SK-N-SH treated with all-trans-retinoic acid at 6 μM for 48 hours (cell line): ENCODE results near the gene NQO2.

Experiments used
- ATAC-seq: fragments of 200-7000 bp; cut with Tn5 transposase; 3 replicates; pipeline ENCODE4 v1.9.1; 2020; ENCODE audit warnings: mild to moderate bottlenecking, moderate library complexity
- ARNTL ChIP-seq: fragments of 450-650 bp; formaldehyde crosslinking; IDR thresholded peaks from 2 replicates; pipeline ENCODE4 v1.5.0; 2020; ENCODE audit warnings: low read depth, mild to moderate bottlenecking, moderate library complexity, borderline replicate concordance
- CREB5 ChIP-seq: fragments of 250-450 bp; sonication (Bioruptor Pico); IDR thresholded peaks from 2 replicates; pipeline ENCODE4 v1.5.1; 2020; ENCODE audit warnings: low read depth, mild to moderate bottlenecking, moderate library complexity
- CSDC2 ChIP-seq: fragments of 250-450 bp; sonication (Bioruptor Pico); IDR thresholded peaks from 2 replicates; pipeline ENCODE4 v1.5.0; 2020; ENCODE audit warnings: mild to moderate bottlenecking, moderate library complexity
- CSRNP3 ChIP-seq: fragments of 250-450 bp; sonication (Bioruptor Pico); IDR thresholded peaks from 2 replicates; pipeline ENCODE4 v1.5.1; 2021; ENCODE audit warnings: mild to moderate bottlenecking, moderate library complexity
- ESRRG ChIP-seq: fragments of 250-450 bp; sonication (Bioruptor Pico); IDR thresholded peaks from 2 replicates; pipeline ENCODE4 v1.6.1; 2021; ENCODE audit warnings: mild to moderate bottlenecking
- GLIS3 ChIP-seq: fragments of 250-450 bp; sonication (Bioruptor Pico); IDR thresholded peaks from 2 replicates; pipeline ENCODE4 v1.5.0; 2020; ENCODE audit warnings: mild to moderate bottlenecking, moderate library complexity
- ISL1 ChIP-seq: fragments of 250-450 bp; sonication (Bioruptor Pico); IDR thresholded peaks from 2 replicates; pipeline ENCODE4 v2.1.2; 2022; ENCODE audit warnings: mild to moderate bottlenecking, moderate library complexity
- OSR1 ChIP-seq: fragments of 250-450 bp; sonication (Bioruptor Pico); IDR thresholded peaks from 2 replicates; pipeline ENCODE4 v1.8.0; 2022; ENCODE audit warnings: moderate library complexity, mild to moderate bottlenecking, inconsistent platforms
- SNAI2 ChIP-seq: fragments of 250-450 bp; sonication (Bioruptor Pico); IDR thresholded peaks from 2 replicates; pipeline ENCODE4 v1.5.0; 2020; ENCODE audit warnings: mild to moderate bottlenecking, moderate library complexity
- TCF4 ChIP-seq: fragments of 250-450 bp; sonication (Bioruptor Pico); IDR thresholded peaks from 2 replicates; pipeline ENCODE4 v1.8.0; 2021; ENCODE audit warnings: mild to moderate bottlenecking, moderate library complexity, borderline replicate concordance
- TOX ChIP-seq: fragments of 250-450 bp; sonication (Bioruptor Pico); IDR thresholded peaks from 2 replicates; pipeline ENCODE4 v1.8.0; 2021; ENCODE audit warnings: mild to moderate bottlenecking, moderate library complexity, borderline replicate concordance
- ZC3H10 ChIP-seq: fragments of 250-450 bp; sonication (Bioruptor Pico); IDR thresholded peaks from 2 replicates; pipeline ENCODE4 v1.5.1; 2021; ENCODE audit warnings: mild to moderate bottlenecking, moderate library complexity
- ZFP30 ChIP-seq: fragments of 450-650 bp; formaldehyde crosslinking; IDR thresholded peaks from 2 replicates; pipeline ENCODE4 v1.5.0; 2022; ENCODE audit warnings: mild to moderate bottlenecking, moderate library complexity
- ZNF8 ChIP-seq: fragments of 450-650 bp; formaldehyde crosslinking; IDR thresholded peaks from 2 replicates; pipeline ENCODE4 v1.5.0; 2020; ENCODE audit warnings: mild to moderate bottlenecking, moderate library complexity

NQO2 gene

GRCh38 chr6:3063733-3064700 is 64.3 kb downstream of the NQO2 start:
- ATAC-seq = peak; percentile 89
- TF ChIP-seq ZC3H10 (CRISPR knock-in tag) (peak; percentile 28; the same call in 1 of the 2 replicates), ISL1 (CRISPR knock-in tag) (no peak)

- TF ChIP-seq CSRNP3 (CRISPR knock-in tag) (no peak), GLIS3 (CRISPR knock-in tag) (no peak), SNAI2 (CRISPR knock-in tag) (no peak), ARNTL (CRISPR knock-in tag) (no peak), ZFP30 (CRISPR knock-in tag) (no peak), ESRRG (CRISPR knock-in tag) (no peak), ZNF8 (CRISPR knock-in tag) (no peak), OSR1 (no peak), TCF4 (CRISPR knock-in tag) (no peak), CSDC2 (CRISPR knock-in tag) (no peak), CREB5 (CRISPR knock-in tag) (no peak), TOX (no peak)
- TF ChIP-seq, all 23 proteins: peak for 0
- peak; percentile 88 for ATAC-seq
Observed at GRCh38 chr6:3068329-3069214, 68.9 kb downstream of the NQO2 start, which contains the start of gene RIPK1. TSS of gene RIPK1 (plus strand) at chr6:3068494. CDS start at chr6:3076824, 8,330 bp downstream.
